T follicular helper cell (primary cell): Measurements from ENCODE around the gene PLSCR1.
"Not testable (repeated sequence)": the region's sequence is repeated elsewhere in the genome, so short reads cannot be mapped to it uniquely, and the experiment has no call there.

Experiments
- DNase-seq: peaks from one replicate; pipeline ENCODE4 v3.0.0-alpha.2; 2020; ENCODE audit warnings: low read depth

Gene PLSCR1

DNA sequence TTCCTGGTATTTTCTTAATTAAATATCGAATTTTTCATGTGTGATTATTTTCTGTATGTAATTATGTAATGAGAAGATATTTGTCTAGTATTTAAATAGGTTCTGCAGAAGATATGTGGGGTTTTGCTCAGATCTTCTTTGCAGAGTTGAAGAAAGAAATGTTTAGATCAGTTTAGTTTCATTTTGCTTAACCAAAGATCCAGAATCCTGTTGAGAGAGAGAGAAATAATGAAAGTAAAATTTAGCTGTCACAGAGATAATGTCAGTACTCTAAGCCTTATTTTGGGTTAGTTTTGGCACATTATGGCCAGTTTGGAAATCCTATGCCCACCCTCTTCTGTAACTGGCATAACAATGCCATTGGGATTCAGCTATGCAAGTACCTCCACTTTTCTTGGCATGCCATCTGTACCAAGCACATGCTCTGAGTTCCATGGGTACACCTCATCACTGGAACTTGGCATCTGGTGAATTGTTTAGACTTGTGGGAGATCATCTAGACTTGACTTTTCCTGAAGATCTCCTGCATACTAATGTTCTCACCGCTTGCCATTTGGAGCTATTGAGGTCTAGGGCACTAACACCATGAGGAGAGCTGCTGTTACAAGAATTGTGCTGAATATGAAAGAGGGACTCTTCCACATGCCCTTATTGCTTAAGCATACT is 30.9 kb downstream of the PLSCR1 start:
- DNase-seq: no peak

DNA sequence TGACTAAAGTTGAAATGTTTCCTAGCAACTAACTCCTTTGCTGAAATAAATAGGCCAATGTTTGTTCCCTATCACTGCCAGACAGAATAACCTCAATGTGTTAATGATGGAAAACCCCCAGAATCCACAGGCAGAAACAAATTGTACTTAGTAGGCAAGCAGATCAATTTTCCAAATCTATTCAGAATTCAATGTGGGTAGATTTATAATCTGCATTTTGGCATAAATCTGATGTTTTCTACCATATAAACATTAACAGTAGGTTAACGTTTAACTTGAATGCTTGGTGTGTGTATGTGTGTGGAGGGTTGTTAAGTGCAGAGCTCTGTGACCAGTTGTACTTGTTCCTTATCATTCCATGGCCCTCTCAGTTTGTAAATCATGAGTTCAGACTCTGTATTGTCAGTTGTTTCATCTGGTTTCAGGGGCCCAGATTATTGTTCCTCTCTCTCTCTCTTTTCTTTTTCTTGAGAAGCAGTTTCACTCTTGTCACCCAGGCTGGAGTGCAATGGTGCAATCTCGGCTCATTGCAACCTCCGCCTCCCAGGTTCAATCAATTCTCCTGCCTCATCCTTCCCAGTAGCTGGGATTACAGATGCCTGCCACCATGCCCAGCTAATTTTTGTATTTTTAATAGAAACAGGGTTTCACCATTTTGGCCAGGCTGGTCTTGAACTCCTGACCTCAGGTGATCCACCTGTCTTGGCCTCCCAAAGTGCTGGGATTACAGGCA is 32.8 kb downstream of the PLSCR1 start:
- no peak for DNase-seq

DNA sequence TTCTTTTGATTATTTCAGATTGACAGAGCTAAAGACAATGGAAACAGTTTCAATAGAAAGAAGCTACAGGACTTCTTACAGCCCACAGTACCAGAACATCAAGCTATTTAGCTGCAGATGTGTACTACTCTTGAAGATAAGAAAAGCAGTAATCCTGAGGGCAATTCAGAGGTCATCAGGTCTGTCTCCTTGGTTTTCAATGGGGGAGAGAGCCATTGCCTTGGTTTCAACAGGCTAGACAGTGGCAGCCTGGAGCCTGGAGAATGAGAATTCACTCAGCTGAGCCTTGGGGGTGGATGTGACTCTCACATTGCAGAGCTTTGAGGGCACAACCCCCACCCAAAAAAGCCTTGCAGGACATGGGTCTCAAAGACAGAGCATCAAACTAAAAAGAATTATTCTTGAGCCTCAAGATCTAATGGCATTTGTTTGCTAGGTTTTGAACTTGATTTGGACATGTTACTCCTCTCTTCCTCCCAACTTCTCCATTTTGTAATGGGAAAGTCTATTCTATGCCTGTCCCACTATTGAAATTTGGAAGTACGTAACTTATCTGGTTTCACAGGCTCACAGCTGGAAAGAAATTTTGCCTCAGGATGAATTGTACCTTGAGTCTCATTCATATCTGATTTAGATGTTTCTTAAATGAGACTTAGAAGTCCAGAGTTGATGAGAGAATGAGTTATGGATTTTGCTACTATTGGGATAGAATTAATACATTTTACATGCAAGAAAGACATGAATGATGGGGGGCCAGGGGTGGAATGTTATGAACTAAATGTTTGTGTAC is 36.9 kb downstream of the PLSCR1 start:
- no peak for DNase-seq

DNA sequence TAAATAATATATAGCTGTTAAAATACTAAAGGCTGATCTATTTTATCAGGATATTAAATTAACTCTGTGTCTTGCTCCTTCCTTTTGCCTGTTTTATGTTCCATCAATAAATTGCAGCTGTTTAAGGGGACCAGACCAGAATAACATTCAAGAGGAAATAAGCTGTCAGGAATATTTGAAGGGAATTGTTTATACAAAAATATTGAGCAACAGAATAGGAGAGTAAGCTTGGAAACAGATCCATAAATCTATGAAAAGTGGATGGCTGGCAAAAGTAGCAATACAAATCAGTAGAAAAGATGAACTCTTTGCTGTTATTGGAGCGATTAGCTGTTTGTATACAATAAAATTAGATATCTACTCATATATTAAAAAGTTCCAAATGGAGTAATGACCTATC is 38.9 kb downstream of the PLSCR1 start:
- DNase-seq: no peak

DNA sequence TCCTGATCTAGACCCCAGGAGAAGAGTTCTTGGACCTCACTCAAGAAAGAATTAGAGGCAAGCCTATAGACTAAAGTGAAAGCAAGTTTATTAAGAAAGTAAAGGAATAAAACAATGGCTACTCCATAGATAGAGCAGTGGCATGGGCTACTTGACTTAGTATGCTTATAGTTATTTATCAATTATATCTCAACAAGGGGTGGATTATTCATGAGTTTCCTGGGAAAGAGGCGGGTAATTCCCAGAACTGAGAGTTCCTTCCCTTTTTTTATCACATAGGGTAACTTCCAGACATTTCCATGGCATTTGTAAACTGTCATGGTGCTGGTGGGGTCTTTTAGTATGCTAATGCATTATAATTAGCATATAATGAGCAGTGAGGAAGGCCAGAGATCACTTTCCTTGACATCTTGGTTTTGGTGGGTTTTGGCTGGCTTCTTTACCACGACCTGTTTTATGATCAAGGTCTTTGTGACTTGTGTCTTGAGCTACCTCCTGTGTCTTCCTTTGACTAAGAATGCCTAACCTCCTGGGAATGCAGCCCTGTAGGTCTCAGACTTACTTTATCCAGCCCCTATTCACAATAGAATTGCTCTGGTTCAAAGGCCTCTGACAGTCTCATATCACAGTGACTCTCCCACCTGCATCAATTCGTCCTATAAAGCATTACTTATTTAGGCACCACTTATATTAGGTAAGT is 39.8 kb downstream of the PLSCR1 start:
- DNase-seq: no peak

DNA sequence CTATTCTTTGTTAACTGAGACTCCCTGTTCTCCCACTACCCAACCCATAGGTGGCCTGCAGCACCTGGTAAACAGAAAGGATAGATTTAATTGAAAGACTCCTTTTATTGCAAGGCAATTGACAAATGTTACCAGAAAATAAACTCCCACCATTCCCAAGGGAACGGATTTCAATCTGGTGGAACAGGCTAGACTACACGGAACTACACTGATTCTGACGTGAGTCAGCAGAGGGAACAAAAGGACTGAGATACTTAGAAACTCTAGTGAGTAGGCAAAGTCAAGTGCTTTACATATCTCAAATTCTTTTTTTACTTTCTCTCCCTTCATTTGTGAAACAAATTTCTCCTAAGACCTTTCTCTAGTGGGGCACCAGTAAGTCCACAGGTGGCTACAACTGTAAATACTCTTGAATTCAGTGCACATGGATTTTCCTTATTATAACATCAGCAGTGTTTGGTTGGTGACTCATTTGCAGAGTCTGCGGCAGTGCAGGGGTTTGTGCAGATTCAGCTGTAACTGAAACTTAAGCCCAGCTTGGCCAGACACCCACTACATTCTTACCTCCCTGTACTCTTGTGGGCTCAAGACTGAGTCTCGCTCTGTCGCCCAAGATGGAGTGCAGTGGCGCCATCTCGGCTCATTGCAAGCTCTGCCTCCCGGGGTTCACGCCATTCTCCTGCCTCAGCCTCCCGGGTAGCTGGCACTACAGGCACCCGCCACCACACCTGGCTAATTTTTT is 40.8 kb downstream of the PLSCR1 start:
- DNase-seq: no peak

DNA sequence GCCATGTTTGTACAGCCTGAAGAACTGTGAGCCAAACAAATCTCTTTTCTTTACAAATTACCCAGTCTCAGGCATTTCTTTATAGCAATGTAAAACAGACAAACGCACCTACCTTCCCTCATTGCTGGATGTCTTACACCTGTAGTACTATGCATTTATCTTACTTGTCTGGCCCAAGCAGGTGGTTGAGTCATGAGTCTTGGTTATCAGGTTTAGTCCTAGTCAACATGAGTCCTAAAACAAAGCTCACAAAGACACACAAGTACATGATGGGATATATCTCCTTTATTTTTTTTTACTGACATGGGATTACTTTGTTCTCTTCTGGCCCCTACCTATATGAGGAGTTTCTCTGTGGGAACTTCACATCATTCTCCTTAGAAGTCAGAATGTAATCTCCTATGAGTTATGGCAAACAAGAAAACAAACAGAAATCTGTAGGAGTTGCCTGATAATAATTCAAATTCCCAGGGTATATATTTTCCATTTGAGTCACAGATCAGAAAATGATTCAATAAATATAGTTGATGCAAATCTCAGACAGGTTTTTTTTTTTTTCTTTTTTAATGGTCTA is 41.4 kb downstream of the PLSCR1 start:
- no peak for DNase-seq

DNA sequence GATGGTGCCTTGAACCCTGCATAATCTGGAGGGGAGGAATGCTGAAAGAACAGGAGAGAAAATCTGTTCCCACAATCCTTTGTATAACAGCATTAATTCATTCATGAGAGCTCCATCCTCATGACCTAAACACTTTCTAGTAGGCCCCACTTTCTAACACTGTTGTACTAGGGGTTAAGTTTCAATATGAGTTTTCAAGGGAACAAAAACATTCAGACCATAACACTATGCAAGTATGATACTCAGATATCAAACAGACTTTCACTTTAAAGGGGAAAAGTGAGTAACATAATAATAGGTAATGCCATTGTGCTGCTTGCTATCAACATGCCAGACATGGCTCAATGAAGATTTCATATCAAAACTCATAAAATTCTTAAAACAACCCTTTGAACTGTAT is 42.7 kb downstream of the PLSCR1 start:
- DNase-seq: no peak

DNA sequence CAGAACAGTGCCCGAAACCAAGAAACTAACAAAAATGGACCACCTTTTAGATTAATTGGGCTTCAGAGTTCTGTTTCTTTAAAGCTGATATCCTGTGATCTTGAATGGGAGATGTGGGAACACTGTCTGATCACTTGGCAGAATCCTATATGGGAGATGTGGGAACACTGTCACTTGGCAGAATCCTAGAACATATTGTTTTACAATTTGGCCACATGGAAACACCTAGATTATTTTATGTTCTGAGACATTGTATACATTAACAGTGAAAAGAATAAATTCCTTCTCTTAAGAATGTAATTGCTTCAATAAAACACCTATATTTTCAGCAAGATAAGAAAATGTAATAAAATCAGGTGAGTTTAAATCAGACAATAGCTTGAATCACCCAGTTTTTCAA is 44.7 kb downstream of the PLSCR1 start:
- no peak for DNase-seq

DNA sequence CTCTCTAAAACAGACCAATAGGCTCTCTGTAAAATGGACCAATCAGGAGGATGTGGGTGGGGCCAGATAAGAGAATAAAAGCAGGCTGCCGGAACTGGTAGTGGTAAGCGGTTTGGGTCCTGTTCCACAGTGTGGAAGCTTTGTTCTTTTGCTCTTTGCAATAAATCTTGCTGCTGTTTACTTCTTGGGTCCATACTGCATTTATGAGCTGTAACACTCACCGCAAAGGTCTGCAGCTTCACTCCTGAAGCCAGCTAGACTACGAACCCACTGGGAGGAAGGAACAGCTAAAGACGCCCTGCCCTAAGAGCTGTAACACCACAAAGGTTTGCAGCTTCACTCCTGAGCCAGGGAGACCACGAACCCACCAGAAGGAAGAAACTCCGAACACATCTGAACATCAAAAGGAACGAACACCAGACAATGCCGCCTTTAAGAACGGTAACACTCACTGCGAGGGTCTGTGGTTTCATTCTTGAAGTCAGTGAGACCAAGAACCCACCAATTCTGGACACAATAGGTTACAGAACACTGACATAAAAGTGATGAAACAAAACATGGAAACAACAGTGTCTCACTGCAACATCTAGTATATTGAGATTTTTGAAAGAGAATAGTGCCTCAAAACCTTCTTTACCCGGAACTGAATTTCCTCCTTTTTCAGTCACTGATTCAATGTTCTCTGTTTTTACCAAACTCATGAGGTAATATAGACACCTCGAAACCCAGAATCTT is 46.2 kb downstream of the PLSCR1 start:
- no peak for DNase-seq

DNA sequence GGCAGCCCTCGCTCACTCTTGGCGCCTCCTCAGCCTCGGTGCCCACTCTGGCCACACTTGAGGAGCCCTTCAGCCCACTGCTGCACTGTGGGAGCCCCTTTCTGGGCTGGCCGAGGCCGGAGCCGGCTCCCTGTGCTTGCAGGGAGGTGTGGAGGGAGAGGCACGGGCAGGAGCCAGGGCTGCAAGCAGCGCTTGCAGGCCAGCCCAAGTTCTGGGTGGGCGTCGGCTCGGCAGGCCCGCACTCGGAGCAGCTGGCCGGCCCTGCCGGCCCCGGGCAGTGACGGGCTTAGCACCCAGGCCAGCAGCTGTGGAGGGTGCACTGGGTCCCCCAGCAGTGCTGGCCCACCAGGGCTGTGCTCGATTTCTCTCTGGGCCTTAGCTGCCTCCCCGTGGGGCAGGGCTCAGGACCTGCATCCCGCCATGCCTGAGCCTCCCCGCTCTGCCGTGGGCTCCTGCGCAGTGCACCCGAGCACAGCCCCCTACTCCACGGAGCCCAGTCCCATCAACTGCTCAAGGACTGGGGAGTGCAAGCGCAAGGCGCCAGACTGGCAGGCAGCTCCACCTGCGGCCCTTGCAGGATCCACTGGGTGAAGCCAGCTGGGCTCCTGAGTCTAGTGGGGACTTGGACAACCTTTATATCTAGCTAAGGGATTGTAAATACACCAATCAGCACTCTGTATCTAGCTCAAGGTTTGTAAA is 47.1 kb downstream of the PLSCR1 start:
- DNase-seq: not testable (repeated sequence)

DNA sequence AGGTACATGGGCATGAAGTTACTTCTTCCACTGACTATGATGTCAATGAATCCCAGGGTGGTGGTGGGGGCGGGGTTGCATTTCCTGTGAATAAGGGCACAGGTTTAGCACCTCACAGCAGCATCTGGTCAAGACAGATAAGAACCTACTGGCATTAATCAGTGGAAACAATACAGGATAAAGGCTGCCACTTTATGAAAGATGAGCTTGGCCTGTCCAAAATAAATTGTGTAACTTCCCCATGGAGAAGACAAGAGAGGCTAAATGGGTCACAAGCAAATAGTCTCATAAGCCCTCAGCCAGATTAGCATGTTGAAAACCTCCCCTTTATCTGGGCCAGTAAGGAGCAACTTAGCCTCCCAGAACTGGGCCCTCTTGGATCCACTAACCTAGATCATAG is 47.7 kb downstream of the PLSCR1 start:
- DNase-seq: no peak

DNA sequence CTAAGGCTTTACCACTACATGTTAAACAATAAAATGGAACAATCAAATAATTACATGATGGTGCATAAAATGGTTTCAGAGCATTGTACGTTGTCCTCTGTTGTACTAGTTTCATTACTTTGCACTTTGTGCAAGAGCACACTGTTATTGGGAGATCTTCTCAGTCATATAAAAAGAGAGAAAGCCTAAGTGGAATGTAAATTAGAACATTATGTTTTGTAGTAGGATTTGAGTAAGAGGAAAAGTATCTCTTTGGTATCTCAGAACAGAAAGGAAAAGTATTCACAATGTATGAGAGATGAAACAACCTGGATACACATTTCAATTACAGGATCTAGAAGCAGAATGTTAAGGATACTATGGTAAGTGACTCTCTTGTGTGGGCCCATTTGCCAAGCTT is 48.2 kb downstream of the PLSCR1 start:
- no peak for DNase-seq

DNA sequence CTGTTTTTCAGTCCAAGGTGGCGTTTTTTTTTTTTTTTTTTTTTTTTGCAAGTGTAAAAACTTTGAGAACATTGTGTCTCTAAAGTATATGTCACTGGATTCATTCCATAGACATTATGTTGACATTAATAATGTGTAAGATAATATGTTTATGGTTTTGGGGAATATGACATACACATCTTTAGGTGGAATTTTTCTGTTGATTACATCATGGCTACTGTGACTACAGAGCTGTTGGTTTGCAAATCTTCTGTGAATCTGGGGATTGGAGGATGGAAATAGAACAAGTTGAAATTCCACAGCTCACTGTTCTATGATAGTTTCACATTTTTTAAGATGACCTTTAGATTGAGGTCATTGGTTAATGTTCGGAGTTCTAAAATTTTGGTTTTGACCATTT is 50.6 kb downstream of the PLSCR1 start:
- no peak for DNase-seq

DNA sequence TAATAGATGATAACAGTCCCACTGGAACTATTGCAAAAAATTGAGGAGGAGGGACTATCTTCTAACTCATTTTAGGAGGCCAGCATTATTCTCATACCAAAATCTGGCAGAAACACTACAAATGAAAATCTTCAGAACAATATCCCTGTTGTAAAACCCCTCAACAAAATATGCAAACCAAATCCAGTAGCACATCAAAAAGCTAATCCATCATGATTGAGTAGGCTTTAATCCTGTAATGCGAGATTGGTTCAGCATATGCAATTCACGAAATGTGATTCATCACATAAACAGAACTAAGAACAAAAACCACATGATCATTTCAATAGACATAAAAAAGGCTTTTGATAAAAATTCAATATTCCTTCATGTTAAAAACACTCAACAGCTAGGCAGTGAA is 51.2 kb downstream of the PLSCR1 start:
- no peak for DNase-seq

DNA sequence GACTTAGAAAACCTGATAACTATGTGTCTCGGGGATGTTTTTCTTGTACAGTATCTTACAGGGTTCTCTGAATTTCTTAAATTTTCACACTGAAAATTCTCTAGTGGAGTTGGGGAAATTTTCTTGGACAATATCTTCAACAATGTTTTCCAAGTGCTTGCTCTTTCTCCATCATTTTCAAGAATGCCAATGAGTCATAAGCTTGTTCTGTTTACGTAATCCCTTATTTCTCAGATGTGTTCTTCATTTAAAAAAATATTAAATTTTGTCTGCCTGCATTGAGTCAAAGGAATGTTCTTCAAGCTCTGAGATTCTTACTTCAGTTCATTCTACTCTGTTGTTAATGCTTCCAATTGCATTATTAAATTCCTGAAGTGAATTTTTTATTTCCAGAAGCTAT is 53.1 kb downstream of the PLSCR1 start:
- DNase-seq: no peak

DNA sequence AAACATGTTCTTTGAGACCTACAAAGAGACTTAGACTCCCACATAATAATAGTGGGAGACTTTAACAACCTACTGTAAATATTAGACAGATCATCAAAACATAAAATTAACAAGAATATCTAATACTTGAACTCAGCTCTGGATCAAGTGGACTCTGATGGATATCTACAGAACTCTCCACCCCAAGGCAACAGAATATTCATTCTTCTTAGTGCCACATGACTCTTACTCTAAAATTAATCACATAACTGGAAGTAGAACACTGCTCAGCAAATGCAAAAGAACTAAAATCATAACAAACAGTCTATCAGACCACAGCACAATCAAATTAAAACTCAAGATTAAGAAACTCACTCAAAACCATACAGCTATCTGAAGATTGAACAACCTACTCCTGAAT is 59.1 kb downstream of the PLSCR1 start:
- no peak for DNase-seq

DNA sequence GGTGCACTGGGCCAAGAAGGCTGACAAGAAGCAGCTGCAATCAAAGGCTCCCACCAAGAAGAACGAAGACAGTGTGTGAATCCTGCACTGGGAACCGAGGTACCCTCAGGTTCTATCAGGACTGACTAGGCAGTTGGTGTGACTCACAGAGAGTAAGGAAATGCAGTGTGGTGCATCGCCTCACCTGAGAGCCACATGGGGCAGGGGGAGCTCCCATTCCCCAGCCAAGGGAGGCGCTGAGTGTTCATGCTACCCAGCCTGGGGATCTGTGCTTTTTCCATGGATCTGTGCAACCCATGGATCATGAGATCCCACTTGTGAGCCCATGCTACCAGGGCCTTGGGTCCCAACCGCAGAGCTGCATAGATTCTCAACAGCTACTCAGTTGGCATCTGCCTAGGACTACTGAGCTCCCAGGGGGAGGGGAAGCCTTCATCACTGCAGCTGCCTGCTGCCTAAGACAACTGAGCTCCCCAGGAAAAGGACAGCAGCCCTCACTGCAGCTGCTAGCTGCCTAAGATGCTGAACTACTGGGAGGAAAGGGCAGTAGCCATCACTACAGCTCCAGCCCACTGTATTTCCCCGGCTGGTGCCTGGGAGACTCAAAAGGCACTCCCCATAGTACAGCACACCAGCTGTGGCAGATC is 68.2 kb downstream of the PLSCR1 start:
- DNase-seq: no peak

DNA sequence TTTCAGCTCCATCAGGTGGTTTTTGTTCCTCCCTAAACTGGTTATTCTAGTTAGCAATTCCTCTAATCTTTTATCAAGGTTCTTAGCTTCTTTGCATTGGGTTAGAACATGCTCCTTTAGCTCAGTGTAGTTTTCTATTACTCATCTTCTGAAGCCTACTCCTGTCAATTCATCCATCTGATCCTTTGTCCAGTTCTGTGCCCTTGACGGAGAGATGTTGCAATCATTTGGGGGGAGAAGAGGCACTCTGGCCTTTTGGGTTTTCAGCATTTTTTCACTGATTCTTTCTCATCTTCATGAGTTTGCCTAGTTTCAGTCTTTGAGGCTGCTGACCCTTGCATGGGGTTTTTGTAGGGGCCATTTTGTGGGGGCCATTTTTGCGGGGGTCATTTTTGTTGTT is 69.4 kb downstream of the PLSCR1 start:
- DNase-seq: not testable (repeated sequence)

DNA sequence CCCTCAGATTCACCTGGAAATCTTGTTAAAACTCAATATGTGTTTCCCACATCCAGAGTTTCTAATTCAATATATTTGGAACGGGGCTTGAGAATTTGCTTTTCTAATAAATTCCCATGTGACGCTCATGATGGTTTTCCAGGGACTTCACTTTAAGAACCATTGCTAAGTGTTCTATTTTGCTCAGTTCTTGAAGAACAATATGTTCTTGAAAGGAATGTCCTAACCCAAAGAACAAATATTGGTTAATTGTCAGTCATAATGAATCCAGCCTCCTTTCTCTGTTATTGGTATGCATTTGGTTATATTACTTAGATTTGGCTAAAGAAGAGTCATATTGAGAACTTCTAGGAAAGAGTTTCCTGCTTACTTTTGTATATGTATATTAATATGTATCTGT is 70.7 kb downstream of the PLSCR1 start:
- DNase-seq: no peak
